Measurements from ENCODE around the gene TOMT. TPM values are rescaled to one million over a fixed set of nuclear protein-coding genes. Genes with fewer than 3 reads are reported as not detected.

The TOMT gene
- total and polyA plus RNA-seq, 7 donors: not detected

DNA sequence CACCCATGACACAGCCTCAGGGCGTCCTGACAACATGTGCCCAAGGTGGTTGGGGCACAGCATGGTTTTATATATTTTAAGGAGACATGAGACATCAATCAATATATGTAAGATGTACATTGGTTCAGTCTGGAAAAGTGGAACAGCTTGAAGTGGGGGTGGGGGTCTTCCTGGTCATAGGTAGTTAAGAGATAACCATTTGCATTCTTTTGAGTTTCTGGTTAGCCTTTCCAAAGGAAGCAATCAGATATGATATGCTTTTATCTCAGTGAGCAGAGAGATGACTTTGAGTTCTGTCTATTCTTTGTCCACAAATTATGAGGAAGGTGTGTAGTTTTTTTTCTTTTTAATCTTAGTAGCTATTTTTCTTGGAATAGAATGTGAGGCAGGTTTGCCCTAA is 16.9 kb downstream of the TOMT start:
- H3K4me1 ChIP-seq: no peaks in the 10 kb centered on the region
- H3K9me3 ChIP-seq: no peaks in the 10 kb centered on the region
- H3K4me3 ChIP-seq: no peak overlapping the region
- H3K27ac ChIP-seq: no peak overlapping the region
- 81 to 93% (median 86%) methylated on average over 1 of the region's 1 CpG for WGBS, 3 donors
- ATAC-seq (no peak), DNase-seq (no peak)
- TF ChIP-seq, protein P1, sequence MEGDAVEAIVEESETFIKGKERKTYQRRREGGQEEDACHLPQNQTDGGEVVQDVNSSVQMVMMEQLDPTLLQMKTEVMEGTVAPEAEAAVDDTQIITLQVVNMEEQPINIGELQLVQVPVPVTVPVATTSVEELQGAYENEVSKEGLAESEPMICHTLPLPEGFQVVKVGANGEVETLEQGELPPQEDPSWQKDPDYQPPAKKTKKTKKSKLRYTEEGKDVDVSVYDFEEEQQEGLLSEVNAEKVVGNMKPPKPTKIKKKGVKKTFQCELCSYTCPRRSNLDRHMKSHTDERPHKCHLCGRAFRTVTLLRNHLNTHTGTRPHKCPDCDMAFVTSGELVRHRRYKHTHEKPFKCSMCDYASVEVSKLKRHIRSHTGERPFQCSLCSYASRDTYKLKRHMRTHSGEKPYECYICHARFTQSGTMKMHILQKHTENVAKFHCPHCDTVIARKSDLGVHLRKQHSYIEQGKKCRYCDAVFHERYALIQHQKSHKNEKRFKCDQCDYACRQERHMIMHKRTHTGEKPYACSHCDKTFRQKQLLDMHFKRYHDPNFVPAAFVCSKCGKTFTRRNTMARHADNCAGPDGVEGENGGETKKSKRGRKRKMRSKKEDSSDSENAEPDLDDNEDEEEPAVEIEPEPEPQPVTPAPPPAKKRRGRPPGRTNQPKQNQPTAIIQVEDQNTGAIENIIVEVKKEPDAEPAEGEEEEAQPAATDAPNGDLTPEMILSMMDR (IDR thresholded peaks at IDR 0.05): no peak
- H3K27me3 ChIP-seq (ENCODE audit: insufficient read depth in 3 of 3, low read length in 2 of 3): peaks cover 0 to 3% (median 0%) of the 10 kb centered on the region in 3 donors
- no peaks in the 10 kb centered on the region for H3K36me3 ChIP-seq (ENCODE audit: insufficient read depth in 1 of 2, low read depth in 1 of 2)
- intact Hi-C loops (cut with DNase I): no loop called here

DNA sequence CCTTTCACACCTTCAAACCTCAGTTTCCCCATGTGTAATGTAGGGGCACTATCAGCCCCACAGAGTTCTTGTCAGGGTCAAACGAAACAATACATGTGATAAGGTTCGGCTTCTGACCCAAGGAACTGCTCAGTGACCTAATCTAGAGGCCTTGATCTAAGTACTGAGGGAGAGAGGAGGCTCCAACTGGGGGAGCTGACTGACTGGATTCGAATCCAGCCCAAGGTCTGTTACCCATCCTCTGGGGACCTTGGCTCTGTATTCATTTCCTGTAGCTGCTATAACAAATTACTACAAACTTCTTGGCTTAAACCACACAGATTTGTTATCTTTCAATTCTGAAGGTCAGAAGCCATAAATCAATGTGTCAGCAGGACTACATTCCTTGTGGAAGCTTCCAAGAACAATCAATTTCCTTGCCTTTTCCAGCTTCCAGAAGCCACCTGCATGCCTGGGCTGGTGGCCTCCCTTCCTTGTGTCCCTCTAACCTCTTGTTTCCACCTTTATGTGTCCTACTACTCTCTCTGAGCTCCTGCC is 17.5 kb downstream of the TOMT start:
- no peak for ATAC-seq
- Histone ChIP-seq H3K27ac (no peak overlapping the region), H3K4me3 (no peak overlapping the region), H3K9me3 (no peaks in the 10 kb centered on the region), H3K36me3 (ENCODE audit: insufficient read depth in 1 of 2, low read depth in 1 of 2) (no peaks in the 10 kb centered on the region), H3K27me3 (ENCODE audit: insufficient read depth in 3 of 3, low read length in 2 of 3) (peaks cover 0 to 3% (median 0%) of the 10 kb centered on the region in 3 donors), H3K4me1 (no peaks in the 10 kb centered on the region)
- TF ChIP-seq, protein P1 (IDR thresholded peaks at IDR 0.05): no peak
- no peak for DNase-seq
- intact Hi-C loops (cut with DNase I): no loop called here
- WGBS, 3 donors: 76 to 82% (median 77%) methylated on average over 3 of the region's 3 CpGs

DNA sequence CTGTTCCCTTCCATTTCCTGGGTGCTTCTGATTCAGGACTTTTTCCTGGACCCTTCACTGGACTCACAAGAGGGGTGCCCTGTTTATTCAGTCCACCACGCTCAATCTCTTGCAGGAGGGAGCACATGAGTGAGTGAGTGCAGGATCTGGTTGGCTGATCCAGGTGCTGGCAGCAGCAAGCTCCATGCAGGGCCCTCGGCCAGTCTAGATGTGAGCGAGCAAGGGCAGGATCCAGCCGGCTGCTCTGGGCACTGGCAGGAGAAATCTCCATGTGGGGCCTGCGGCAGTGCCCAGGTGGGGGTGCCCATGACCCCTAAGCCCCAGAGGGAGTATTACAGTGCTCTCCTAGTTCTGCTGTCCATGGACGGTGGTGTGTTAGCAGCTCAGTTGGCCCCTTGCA is 18.3 kb downstream of the TOMT start:
- ATAC-seq: no peak
- Histone ChIP-seq H3K4me3 (no peak overlapping the region), H3K9me3 (no peaks in the 10 kb centered on the region), H3K27ac (no peak overlapping the region), H3K27me3 (ENCODE audit: insufficient read depth in 3 of 3, low read length in 2 of 3) (peaks cover 0 to 3% (median 0%) of the 10 kb centered on the region in 3 donors), H3K36me3 (ENCODE audit: insufficient read depth in 1 of 2, low read depth in 1 of 2) (no peaks in the 10 kb centered on the region), H3K4me1 (no peaks in the 10 kb centered on the region)
- TF ChIP-seq, protein P1 (IDR thresholded peaks at IDR 0.05): no peak
- intact Hi-C loops (cut with DNase I): no loop called here
- DNase-seq: no peak
- 65 to 86% (median 65%) methylated on average over 5 to 6 of the region's 6 CpGs for WGBS, 3 donors

DNA sequence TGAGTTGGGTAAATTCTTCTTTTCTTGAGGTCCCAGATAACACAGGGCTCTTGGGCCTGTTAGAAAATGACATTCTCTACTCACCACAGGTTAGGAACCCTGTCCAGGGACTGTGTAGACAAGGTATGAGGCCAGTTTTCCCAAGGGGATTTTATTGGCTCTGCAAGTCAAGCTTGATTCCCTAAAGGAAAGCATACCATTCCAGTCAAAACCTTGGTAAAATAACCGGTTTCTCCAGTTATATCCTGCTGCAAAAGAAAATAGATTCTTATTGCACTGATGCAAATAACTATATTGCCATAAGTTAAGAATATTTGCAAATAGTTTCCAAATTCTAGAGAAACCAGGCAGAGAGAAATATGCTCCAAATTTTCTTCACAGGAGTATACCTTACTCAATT is 20.2 kb downstream of the TOMT start:
- ATAC-seq (no peak), DNase-seq (no peak)
- no peaks in the 10 kb centered on the region for H3K9me3 ChIP-seq
- TF ChIP-seq, protein P1 (IDR thresholded peaks at IDR 0.05): no peak
- H3K4me1 ChIP-seq: no peaks in the 10 kb centered on the region
- H3K27me3 ChIP-seq (ENCODE audit: insufficient read depth in 3 of 3, low read length in 2 of 3): peaks cover 0 to 2% (median 0%) of the 10 kb centered on the region in 3 donors
- H3K36me3 ChIP-seq (ENCODE audit: insufficient read depth in 1 of 2, low read depth in 1 of 2): no peaks in the 10 kb centered on the region
- no peak overlapping the region for H3K27ac ChIP-seq
- WGBS, 3 donors: 60 to 69% (median 62%) methylated on average over 1 of the region's 1 CpG
- no peak overlapping the region for H3K4me3 ChIP-seq
- intact Hi-C loops (cut with DNase I): no loop called here

DNA sequence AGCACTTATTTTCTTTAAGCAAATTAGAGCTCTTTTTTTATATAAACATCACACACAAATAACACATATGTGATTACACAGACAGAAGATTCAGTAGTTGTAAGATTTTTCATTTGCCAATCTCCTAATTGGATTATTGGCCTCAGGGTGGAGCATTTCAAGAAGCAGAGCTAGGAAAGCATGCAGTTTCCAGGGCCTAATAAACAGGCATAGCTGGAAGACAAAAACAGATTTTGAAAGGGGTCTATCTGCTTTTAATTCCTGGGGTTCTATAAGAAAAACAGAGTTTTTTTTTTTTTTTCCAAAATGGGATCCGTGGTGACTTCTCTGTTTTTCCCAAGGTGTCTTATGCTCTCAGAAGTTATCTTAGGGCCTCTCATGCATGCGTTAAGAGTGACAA is 22.2 kb downstream of the TOMT start:
- H3K4me3 ChIP-seq: no peak overlapping the region
- no peak overlapping the region for H3K27ac ChIP-seq
- H3K4me1 ChIP-seq: no peaks in the 10 kb centered on the region
- H3K27me3 ChIP-seq (ENCODE audit: insufficient read depth in 3 of 3, low read length in 2 of 3): no peaks in the 10 kb centered on the region
- intact Hi-C loops (cut with DNase I): no loop called here
- no peak for DNase-seq
- H3K9me3 ChIP-seq: no peaks in the 10 kb centered on the region
- 52 to 61% (median 60%) methylated on average over 2 of the region's 2 CpGs for WGBS, 3 donors
- no peaks in the 10 kb centered on the region for H3K36me3 ChIP-seq (ENCODE audit: insufficient read depth in 1 of 2, low read depth in 1 of 2)
- no peak for ATAC-seq
- TF ChIP-seq, protein P1 (IDR thresholded peaks at IDR 0.05): no peak
